ENCODE data around the gene BLACAT1.
"Not testable (repeated sequence)": the region's sequence is repeated elsewhere in the genome, so short reads cannot be mapped to it uniquely, and the experiment has no call there.

BLACAT1 gene

GRCh38 chr1:205417870-205418635 lies 37.8 kb downstream of the BLACAT1 start:
- DNase-seq (ENCODE audit: low read depth in 2 of 2), result no peak

- DNase-seq (ENCODE audit: low read depth in 2 of 2), result no peak
These were observed 39.5 kb downstream of the BLACAT1 start for GRCh38 chr1:205416322-205416721.

- DNase-seq (ENCODE audit: low read depth in 2 of 2), result no peak
These were observed 45.1 kb downstream of the BLACAT1 start for GRCh38 chr1:205410581-205411298.

- no peak for DNase-seq (ENCODE audit: low read depth in 2 of 2)
These were observed 47.9 kb downstream of the BLACAT1 start for GRCh38 chr1:205407970-205408369.

DNA sequence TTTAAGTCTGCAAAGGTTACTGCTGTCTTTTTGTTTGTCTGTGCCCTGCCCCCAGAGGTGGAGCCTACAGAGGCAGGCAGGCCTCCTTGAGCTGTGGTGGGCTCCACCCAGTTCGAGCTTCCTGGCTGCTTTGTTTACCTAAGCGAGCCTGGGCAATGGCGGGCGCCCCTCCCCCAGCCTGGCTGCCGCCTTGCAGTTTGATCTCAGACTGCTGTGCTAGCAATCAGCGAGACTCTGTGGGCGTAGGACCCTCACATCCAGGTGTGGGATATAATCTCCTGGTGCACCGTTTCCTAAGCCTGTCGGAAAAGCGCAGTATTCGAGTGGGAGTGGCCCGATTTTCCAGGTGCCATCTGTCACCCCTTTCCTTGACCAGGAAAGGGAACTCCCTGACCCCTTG lies 49.6 kb downstream of the BLACAT1 start:
- not testable (repeated sequence) for DNase-seq (ENCODE audit: low read depth in 2 of 2)
